Measurements from ENCODE around the gene CTU1.

Gene CTU1

DNA sequence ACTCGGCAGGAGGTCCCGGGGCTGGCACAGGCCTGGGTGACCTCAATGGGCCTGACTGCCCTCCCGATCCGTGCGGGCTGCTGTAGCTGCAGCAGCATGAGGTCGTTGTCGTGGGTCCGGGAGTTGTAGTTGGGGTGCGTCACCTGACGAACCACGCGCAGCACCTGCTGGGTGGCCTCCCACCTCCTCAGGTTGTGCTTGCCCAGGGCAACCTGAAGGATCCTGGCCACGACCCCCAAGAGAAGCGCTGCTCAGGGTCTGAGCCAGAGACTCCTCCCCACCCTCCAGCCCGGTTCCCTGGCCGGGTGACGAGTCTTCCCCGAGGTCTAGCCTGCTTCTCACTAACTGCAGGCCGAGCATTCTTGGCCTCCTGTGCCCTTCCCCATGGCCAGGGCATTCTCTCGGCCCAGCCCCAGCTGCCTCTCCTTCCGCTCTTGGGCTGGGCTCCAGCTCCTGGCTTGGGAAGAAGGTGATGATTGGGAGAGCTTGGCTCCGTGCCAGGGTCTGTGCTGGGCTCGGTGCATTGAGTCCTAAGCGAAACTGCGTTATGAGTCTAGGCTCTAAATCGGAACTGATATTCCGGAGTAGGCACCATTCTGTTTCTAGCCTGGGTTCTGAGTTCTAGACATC is 28.6 kb downstream of the CTU1 start:
- DNase-seq, result no peak

DNA sequence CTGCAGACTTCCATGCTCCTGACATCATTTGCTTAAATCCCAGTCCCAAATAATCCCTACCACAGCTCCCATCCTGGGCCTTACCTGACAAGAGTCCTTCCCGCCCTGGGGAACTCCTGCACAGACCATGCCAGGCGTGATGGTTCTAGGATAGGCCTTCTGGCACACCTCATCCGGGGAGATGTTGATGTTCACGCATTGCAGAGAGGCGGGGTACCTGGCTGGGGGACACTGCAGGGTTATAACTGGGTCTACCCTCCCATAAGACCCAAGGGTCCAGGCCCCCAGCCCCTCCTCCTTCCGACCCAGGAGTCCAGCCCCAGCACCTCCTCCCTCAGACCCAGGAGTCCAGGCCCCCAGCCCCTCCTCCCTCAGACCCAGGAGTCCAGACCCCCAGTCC is 29.5 kb downstream of the CTU1 start:
- DNase-seq, result no peak

DNA sequence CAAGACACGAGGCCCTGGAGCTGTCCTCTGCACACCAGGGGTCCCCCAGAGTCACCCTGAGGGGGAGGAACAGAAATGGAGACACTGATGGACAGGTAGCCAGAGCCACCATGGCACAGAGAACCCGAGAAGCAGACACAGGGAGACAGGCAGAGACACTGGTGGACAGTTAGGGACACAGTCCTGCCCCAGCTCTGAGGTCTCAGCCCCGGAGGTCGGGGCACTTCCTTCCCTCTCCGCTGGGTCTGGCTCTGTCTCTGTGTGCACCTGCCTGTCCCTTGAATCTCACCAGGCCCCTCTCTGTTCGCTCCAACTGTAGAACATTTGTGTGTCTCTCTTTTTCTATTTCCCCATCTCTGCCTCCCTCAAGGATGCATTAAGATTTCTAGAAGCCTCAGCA is 30.1 kb downstream of the CTU1 start:
- DNase-seq, result no peak

DNA sequence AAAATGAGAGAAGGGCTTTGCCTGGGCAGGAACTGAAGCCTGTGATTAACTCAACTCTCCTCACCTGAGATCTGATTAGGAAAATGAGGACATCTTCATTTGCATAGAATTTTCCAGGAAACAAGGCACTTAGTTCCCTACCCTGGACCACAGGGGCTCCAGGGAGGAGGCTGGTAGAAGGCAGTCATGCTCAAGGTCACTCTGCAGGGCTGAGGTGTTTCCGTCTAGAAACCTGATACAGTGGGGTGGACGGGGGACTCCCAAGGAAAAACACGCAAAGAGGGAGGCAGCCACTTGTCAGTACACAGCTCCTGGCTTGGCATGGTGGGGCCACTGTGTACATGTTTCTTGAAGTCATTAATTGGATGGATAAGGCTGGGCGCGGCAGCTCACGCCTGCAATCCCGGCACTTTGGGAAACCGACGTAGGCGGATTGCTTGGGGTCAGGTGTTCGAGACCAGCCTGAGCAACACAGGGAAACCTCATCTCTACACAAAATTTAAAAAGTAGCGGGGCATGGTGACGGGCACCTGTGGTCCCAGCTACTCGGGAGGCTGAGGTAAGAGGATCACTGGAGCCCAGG is 31.5 kb downstream of the CTU1 start:
- no peak for DNase-seq

DNA sequence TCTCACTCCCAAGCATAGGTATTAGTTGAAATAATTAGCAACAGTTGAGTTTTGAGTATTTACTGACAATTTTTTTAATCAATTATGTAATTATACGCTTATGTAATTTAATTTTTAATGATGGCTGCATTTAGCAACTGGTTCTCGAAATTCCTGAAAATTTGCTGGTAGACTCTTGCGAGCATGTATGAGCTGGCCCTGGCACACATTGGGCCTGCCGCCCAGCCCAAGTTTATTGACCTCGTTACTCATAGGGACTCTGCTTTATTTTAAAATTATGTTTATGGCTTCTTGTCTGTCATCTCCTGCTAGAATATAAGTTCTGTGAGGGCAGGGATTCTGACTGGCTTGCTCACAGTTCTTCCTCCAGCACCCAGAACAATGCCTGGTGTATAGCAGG is 32.2 kb downstream of the CTU1 start:
- DNase-seq, result no peak

DNA sequence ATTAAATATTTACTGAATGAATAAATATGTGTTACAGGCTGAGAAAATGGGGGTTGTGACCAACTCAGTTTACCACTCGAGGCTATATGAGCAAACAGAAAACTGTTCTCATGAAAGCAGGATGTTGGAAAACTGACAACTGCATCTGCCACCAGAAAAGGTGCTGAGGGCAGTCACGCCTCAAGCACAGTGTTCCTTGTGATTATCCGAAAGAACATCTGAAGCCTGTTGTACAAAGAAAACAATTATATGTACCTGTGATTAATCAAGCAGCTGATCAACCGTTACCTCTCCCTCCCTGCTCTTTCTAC is 37.2 kb downstream of the CTU1 start:
- no peak for DNase-seq

DNA sequence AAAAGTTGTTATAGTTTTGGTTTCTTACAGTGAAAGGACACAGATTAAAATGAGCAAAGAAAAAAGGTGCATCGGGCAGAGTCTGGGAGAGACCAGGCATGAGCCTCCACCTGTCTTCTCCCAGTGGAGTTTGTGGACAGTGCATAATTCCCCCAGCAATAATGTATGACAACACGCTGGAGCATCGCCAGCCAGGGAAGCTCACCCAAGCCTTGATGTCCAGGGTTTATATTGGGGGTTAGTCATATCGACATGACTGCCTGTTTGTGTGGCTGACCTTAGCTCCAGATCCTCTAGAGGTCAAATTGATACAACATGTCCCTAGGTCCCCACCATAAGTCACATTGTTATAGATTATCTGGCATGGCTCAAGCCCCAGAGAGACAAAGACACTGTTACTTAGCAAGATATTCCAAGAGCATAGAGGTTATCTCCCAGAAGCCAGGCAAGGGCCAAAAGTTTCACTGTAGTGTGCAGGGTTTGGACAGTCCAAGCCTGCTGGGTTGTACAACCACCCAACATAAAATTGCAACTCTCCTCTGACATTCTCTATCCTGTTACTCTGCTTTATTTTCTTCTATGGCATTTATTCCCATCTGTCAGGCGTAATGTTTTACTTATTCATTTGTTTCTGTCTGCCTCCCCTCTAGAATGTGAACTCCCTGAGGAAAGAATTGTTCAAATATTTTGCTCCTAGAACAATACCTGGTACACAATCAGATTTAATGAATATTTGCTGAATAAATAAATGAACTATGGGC is 37.7 kb downstream of the CTU1 start:
- no peak for DNase-seq

DNA sequence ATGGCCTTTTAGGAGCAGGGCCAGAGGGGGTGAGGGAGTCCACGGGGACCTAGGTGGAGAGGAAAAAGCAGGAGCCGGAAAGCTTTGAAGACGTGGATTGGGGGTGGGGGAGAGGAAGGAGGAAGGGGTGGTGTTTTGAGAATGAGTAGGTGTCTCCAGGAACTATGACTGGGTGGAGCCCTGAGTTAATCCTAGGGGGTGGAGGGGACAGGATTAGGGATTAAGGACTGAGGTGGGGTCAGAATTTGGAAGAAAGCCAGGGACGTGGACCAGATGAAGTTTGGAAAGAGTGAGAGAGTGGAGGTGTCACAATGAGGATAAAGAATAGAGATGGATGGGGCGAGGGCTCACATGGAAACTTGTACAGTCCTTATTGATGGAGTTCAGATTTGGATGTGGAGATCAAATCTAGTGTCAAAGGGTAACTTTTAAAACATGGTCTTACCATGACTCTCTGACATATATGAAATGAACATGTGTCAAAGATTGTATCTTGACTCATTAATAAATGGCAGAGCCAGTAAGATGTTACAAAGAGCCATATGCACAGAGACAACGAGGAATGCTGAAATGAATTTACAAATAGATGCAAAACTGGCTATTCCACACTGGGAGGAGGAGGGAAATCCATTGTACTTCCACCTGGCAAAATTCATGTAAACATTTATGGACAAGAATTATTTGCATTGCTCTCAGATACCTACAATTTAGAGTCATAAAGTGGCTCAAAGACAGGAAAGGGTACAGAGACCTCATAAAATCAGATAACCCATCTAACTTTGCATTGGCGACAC is 41.6 kb downstream of the CTU1 start:
- DNase-seq, result no peak

DNA sequence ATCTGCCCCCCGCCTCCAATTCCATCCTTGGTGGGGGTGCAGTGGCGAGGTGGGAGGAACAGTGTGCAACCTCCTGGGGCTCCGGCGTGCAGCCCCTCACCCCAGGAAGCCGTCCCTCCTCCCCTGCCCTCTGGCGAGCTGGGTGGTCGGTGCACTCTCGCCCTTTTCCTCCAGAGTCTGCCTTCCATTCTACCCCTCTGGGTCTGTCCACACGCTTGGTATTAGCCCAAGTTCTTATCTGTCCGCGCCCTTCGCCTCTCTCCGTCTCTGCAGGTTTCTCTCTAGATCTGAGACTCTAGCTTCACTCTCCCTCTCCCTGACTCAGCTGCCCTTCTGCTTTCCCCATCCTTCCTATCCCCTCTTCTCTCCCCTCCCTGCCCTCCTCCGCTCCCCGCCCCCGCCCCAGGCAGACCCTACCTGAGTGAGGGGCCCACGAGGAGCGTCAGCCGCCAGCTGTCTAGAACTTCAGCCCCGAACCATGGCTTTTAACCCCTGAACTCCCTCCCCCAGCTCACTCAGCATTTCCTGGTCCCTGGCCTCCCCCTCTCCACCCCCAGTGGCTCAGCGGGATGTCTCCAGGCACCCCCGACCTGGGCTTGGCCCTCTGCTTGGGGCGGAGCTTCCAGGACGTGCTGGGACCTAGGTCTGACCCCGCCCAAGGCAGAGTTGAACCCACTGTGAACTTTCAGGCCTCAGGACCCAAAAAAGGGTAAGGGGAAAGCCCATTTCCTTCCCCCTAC is 42.8 kb downstream of the CTU1 start:
- no peak for DNase-seq

DNA sequence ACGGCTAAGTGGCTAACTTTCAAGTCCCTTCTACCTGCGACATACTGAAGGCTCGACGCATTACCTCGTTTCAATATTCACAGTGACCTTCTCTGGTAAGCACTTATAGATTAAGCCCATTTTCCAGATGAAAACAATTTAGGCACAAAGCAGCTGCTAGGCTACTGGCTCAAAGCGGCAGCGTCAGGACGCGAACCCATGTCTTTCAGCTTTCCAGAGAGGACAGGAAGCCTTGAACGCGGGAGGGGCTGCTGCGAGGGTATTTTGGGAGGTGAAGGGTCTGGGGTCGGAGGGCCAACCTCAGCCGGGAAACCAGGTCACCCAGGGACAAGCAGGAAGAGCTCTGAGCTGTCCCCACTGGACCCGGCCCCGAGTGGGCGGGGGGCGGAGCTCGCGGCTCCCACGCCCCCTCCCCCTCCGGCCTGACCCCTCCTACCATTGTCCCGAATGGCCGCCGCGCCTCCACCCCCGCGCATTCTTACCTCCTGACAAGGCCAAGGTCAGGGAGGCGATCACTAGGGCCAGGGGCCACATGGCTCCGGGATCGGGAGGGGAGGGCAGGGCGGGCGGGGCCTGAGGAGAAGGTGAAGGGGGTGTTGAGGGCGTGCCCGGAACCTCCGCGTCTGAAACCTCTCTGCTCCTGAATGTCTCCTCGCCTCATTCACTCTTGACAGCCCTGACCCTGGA is 43.5 kb downstream of the CTU1 start, which contains the start of gene KLK13:
TSS of gene KLK13 (minus strand) at position 559 of the 687 bp plus-strand sequence. CDS start at position 534, 25 bp downstream.
- DNase-seq, result no peak

DNA sequence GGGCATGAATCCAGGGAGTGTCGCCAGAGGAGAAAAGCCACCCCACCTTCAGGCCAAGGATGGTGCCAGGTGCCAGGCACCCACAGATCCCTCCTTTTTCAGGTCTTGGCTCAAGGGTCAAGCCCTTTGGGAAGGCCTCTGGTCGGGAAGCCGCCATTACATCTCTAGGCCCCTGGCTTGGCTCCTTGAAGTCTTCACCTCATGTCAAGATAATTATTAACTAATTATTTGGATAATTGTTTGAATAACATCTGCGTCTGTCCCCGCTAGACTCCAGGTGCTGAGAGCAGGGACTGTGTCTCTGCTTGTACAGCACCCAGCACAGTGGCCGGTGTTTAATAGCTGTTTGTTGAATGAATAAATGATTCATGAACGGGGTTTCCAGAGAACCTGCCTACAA is 44.5 kb downstream of the CTU1 start:
- DNase-seq, result no peak

DNA sequence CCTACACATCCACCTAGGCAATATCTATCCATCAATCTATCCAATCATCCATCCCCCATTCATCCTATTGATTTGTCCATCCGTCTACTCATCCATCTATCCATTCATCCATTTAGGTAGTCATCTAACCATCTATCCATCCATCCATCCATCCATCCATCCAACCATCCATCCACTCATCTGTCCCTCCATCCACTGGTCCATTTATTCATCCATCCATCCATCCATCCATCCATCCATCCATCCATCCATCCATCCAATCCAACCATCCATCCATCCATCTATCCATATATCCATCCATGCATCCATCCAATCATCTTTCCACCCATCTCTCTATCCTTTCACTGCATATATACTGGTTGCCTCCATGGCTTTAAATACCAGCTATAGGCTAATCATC is 47.2 kb downstream of the CTU1 start:
- no peak for DNase-seq

DNA sequence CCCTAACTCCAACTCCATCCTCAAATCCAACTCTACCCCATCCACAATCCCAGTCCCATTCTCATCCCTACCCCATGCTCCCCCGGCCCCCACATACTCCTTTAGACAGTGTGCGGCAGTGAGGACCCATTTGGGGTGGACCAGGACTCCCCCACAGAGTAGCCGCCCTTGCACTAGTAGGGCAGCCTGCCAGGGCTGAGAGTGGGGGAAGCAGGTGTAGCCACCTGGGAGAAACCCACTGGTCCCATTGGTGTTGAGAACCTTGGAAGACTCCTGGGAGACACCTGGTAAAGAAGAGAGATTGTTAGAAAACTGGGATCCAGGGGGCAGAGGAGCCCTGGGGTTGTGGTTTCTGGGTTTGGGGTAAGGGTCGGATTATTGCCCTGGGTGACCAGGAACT is 47.9 kb downstream of the CTU1 start:
- DNase-seq, result no peak

DNA sequence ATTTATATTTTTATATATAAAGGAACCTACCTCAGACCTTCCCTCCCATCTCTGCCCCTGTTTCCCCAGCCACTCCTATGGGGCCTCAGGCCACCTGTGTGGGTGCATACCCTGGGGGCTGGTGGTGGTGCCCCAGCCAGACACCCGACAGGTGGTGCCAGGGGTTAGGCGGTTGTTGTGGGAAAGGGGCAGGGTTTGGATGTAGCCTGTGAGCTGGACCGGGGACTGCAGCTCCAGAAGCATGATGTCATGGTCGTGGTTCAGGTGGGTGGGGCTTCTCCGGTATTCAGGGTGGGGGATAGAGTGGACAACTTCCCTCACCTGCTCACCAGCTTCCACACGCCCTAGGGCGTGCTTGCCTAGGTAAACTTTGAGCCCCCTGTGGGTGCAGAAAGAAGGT is 48.5 kb downstream of the CTU1 start:
- DNase-seq, result no peak

DNA sequence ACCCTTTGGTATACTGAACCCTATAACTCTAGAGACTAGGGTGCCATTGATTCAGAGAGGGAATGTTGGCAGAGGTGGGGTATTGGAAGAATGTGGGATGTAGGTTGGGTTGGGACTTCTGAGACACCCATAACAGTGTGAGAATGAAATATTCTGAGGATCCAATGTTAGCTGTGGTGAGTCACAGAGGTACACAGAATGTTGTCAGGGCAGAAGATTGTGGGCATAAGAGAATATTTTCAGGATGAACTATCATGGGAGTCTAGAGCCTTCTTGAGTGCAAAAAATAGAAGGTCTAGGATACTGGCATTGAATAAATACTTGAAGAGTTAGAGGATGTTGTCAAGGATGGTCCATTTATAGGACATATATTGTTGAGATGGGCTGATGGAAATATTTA is 52.3 kb downstream of the CTU1 start:
- DNase-seq, result no peak
